Measurements from ENCODE around the gene TCF3. TPM values are rescaled to one million over a fixed set of nuclear protein-coding genes. Genes with fewer than 3 reads are reported as not detected.

TCF3 gene
- total and polyA plus RNA-seq, 2 experiments from 2014 or later = 18.3 to 58.9 TPM

GRCh38 chr19:1676351-1677266 lies 24.2 kb upstream of the TCF3 start:
- H3K27me3 ChIP-seq (replicated peaks; ENCODE audit: insufficient read depth) = peaks cover 16% of the 10 kb centered on the region
- DNase-seq = no peak

GRCh38 chr19:1675633-1676350 lies 23.4 kb upstream of the TCF3 start:
- in situ Hi-C loops (cut with MboI) = no loop called here
- Histone ChIP-seq H3K4me1 (ENCODE audit: insufficient read depth) (no peaks in the 10 kb centered on the region), H3K9me3 (ENCODE audit: low read depth) (no peaks in the 10 kb centered on the region)

More at GRCh38 chr19:1676351-1677266, 24.2 kb upstream of the TCF3 start:
- Histone ChIP-seq H3K79me2 (ENCODE audit: insufficient read depth) (no peaks in the 10 kb centered on the region), H3K4me1 (ENCODE audit: insufficient read depth) (no peaks in the 10 kb centered on the region), H4K20me1 (ENCODE audit: insufficient read depth) (no peaks in the 10 kb centered on the region), H3K4me2 (ENCODE audit: unreplicated experiment) (no peak overlapping the region), H3K27ac (no peak overlapping the region), H3K9me2 (ENCODE audit: insufficient read depth) (no peaks in the 10 kb centered on the region), H3K9me3 (ENCODE audit: low read depth) (no peaks in the 10 kb centered on the region), H3F3A (ENCODE audit: insufficient read depth) (no peaks in the 10 kb centered on the region), H3K9ac (no peak overlapping the region), H3K4me3 (no peak overlapping the region), H3K36me3 (ENCODE audit: low read depth) (no peaks in the 10 kb centered on the region), H2AFZ (no peak overlapping the region)
- WGBS, 2 experiments (ENCODE audit: low coverage in 1 of 2, low lambda C conversion rate in 2 of 2, missing lambda C conversion rate in 2 of 2) = 46 to 51% methylated on average over 20 to 27 of the region's 27 CpGs
- in situ Hi-C loops (cut with MboI) = no loop called here
- no peak for TF ChIP-seq EZH2 (IDR thresholded peaks at IDR 0.05; ENCODE audit: insufficient read depth, poor library complexity, severe bottlenecking)

GRCh38 chr19:1674293-1674679 lies 21.9 kb upstream of the TCF3 start:
- Histone ChIP-seq H3K9ac (no peak overlapping the region), H3F3A (ENCODE audit: insufficient read depth) (no peaks in the 10 kb centered on the region), H3K9me3 (ENCODE audit: low read depth) (no peaks in the 10 kb centered on the region), H2AFZ (no peak overlapping the region), H3K4me1 (ENCODE audit: insufficient read depth) (no peaks in the 10 kb centered on the region), H3K4me3 (no peak overlapping the region), H3K4me2 (ENCODE audit: unreplicated experiment) (no peak overlapping the region), H3K79me2 (ENCODE audit: insufficient read depth) (no peaks in the 10 kb centered on the region), H3K27ac (no peak overlapping the region), H3K9me2 (ENCODE audit: insufficient read depth) (no peaks in the 10 kb centered on the region), H3K36me3 (ENCODE audit: low read depth) (no peaks in the 10 kb centered on the region), H3K27me3 (replicated peaks; ENCODE audit: insufficient read depth) (peaks cover 23% of the 10 kb centered on the region), H4K20me1 (ENCODE audit: insufficient read depth) (no peaks in the 10 kb centered on the region)
- 38 to 46% methylated on average over 7 to 8 of the region's 8 CpGs for WGBS, 2 experiments (ENCODE audit: low coverage in 1 of 2, low lambda C conversion rate in 2 of 2, missing lambda C conversion rate in 2 of 2)
- in situ Hi-C loops (cut with MboI) = no loop called here
- DNase-seq = no peak
- no peak for TF ChIP-seq EZH2phosphoT487 (IDR thresholded peaks at IDR 0.05; ENCODE audit: insufficient read depth, low read depth)
- TF ChIP-seq EZH2 (IDR thresholded peaks at IDR 0.05; ENCODE audit: insufficient read depth, poor library complexity, severe bottlenecking) = no peak

More at GRCh38 chr19:1675633-1676350, 23.4 kb upstream of the TCF3 start:
- Histone ChIP-seq H3F3A (ENCODE audit: insufficient read depth) (no peaks in the 10 kb centered on the region), H3K4me2 (ENCODE audit: unreplicated experiment) (no peak overlapping the region), H2AFZ (no peak overlapping the region), H4K20me1 (ENCODE audit: insufficient read depth) (no peaks in the 10 kb centered on the region), H3K27me3 (replicated peaks; ENCODE audit: insufficient read depth) (peaks cover 22% of the 10 kb centered on the region), H3K27ac (no peak overlapping the region), H3K9ac (no peak overlapping the region), H3K9me2 (ENCODE audit: insufficient read depth) (no peaks in the 10 kb centered on the region), H3K4me3 (no peak overlapping the region), H3K79me2 (ENCODE audit: insufficient read depth) (no peaks in the 10 kb centered on the region), H3K36me3 (ENCODE audit: low read depth) (no peaks in the 10 kb centered on the region)
- 8 to 9% methylated on average over 48 to 59 of the region's 62 CpGs for WGBS, 2 experiments (ENCODE audit: low coverage in 1 of 2, low lambda C conversion rate in 2 of 2, missing lambda C conversion rate in 2 of 2)
- no peak for TF ChIP-seq EZH2phosphoT487 (IDR thresholded peaks at IDR 0.05; ENCODE audit: insufficient read depth, low read depth)
- TF ChIP-seq EZH2 (IDR thresholded peaks at IDR 0.05; ENCODE audit: insufficient read depth, poor library complexity, severe bottlenecking) = no peak
- no peak for DNase-seq

- no peaks in the 10 kb centered on the region for H3K4me1 ChIP-seq (ENCODE audit: insufficient read depth)
- in situ Hi-C loops (cut with MboI) = no loop called here
- DNase-seq = no peak
- no peaks in the 10 kb centered on the region for H4K20me1 ChIP-seq (ENCODE audit: insufficient read depth)
- 45 to 46% methylated on average over 15 to 16 of the region's 16 CpGs for WGBS, 2 experiments (ENCODE audit: low coverage in 1 of 2, low lambda C conversion rate in 2 of 2, missing lambda C conversion rate in 2 of 2)
- no peak overlapping the region for H3K4me2 ChIP-seq (ENCODE audit: unreplicated experiment)
- TF ChIP-seq EZH2 (IDR thresholded peaks at IDR 0.05; ENCODE audit: insufficient read depth, poor library complexity, severe bottlenecking) (no peak), EZH2phosphoT487 (IDR thresholded peaks at IDR 0.05; ENCODE audit: insufficient read depth, low read depth) (no peak)
- no peaks in the 10 kb centered on the region for H3K9me3 ChIP-seq (ENCODE audit: low read depth)
- peaks cover 28% of the 10 kb centered on the region for H3K27me3 ChIP-seq (replicated peaks; ENCODE audit: insufficient read depth)
- H2AFZ ChIP-seq = no peak overlapping the region
- no peaks in the 10 kb centered on the region for H3K79me2 ChIP-seq (ENCODE audit: insufficient read depth)
- no peaks in the 10 kb centered on the region for H3K9me2 ChIP-seq (ENCODE audit: insufficient read depth)
- H3F3A ChIP-seq (ENCODE audit: insufficient read depth) = no peaks in the 10 kb centered on the region
- no peak overlapping the region for H3K4me3 ChIP-seq
- no peak overlapping the region for H3K9ac ChIP-seq
- H3K27ac ChIP-seq = no peak overlapping the region
- H3K36me3 ChIP-seq (ENCODE audit: low read depth) = no peaks in the 10 kb centered on the region
Measured at GRCh38 chr19:1673645-1674292, 21.4 kb upstream of the TCF3 start.
